Suppressor macrophage (primary cell): ENCODE data around the gene EFCC1.
"Not testable (repeated sequence)": the region's sequence is repeated elsewhere in the genome, so short reads cannot be mapped to it uniquely, and the experiment has no call there.

Source experiments
- DNase-seq, 4 experiments: peaks; one replicate each; pipeline ENCODE4 v3.0.0-alpha.2; 2020 to 2022

EFCC1 gene

DNA sequence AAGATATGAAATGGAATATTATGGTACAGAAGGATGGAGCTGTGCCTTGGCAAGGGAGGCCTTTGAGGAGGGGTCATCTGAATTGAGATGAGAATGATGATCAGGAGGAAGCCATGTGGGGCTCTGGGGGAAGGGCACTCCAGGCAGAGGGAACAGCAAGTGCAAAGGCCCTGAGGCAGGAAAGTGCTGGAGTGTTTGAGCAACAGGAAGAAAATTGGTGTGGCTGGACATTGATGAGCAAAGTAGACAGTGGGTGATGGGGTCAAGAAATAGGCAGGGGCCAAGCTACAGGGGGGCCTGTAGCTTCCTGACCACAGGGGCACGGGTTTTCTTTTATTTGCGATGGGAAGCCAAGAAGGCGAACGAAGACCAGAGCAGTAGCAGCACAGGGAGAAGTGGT lies 56.1 kb downstream of the EFCC1 start:
- no peak for DNase-seq

DNA sequence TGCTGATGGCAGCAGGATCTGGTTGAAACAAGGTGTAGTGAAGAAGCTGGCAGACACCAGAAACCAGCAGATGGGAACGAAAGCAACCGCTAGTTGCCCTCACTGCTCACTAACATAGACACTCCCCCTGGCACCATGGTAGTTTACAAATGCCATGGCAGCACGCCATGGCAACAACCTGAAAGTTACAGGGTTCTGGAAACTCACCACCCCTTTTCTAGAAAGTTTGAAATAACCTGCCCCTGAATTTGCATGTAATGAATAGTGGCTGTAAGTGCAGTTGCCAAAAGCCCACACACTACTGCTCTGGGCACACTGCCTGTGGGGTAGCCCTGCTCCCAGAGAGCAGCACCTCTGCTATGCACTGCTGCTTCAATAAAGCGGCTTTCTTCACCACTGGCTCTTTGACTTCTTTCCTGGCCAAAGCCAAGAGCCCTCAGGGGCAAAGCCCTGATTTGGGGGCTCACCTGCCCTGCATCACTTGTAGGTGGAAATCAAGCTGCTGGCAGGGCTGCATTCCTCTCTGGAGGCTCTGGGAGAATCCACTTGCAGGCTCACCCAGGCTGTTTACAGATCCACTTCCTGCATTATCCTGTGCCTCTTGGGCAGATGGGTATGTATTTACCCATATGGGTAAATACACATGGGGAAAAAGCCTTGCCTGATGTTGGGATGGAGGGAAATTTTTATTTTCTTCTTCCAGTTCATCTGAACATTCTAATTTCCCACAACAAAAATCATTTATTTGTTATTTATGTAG lies 57.5 kb downstream of the EFCC1 start:
- no peak for DNase-seq

DNA sequence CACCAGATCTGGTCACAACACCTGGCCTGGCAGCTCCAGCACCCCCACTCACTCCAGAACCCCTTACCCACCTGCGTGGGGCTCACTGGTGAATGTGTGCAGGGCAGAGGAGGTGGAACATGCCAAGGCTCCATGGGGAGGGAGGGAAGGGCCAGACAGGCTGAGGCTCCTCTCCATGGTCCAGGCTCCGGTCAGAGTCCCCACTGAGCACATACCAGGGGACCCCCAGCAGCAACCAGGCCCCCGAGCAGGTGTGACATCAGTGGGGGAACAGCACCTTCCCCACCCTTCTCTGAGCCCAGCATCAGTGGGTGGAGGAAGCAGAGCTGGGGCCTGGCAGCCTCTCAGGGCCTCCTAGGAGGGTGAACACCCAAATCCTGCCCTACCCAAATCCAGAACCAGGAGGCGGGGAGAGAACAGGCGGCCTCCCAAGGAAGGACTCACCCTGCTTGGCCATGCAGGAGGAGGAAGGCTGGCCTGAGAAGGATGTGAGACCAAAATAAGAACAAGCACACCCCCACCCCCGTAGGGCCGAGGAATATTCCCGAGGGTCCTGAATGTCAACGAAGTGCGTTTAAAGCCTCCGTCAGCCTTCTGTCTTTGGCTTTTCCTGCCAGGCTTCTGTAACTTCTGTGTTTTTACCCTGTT lies 58.3 kb downstream of the EFCC1 start:
- no peak for DNase-seq

DNA sequence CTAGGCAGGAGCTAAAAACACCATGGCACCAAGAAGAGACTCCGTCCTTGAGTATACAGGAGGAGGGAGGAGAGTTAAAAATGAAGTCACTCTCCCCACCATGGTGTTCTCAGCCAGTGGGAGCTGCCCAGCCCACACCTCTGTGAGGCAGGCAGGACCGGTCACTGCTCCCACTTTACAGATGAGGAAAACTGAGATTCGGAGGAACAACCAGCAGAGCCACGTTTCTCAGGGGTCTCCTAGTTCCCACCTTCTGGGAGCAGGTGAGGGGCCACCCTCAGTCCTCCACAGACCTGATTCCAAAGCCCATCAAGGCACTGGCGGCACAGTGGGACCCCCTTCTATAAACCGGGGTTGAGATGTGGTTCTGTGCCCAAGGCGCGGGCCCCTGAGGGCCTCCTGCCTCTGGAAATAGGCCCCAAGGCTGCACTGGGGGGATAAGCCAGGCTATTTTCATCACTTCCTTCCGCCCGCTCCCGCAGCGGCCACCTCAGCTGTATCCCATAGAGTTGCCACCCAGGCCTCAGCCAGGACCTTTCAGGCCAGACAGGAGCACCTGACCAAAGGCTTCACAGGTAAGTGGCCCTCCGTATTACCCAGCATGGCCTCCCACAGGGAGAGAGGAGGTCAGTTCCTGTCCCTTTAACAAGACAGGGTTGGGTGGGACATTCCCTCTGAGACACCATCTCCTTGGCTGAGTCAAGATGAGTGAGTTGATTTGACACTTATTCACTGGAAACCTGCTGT lies 59.3 kb downstream of the EFCC1 start, which contains the start of gene GP9:
Gene GP9, plus strand, starts transcription at position 504 of the 747 bp plus-strand sequence. CDS start 961 bp downstream, outside the sequence.
- peak in 1 of 4 experiments; percentile 17 for DNase-seq

DNA sequence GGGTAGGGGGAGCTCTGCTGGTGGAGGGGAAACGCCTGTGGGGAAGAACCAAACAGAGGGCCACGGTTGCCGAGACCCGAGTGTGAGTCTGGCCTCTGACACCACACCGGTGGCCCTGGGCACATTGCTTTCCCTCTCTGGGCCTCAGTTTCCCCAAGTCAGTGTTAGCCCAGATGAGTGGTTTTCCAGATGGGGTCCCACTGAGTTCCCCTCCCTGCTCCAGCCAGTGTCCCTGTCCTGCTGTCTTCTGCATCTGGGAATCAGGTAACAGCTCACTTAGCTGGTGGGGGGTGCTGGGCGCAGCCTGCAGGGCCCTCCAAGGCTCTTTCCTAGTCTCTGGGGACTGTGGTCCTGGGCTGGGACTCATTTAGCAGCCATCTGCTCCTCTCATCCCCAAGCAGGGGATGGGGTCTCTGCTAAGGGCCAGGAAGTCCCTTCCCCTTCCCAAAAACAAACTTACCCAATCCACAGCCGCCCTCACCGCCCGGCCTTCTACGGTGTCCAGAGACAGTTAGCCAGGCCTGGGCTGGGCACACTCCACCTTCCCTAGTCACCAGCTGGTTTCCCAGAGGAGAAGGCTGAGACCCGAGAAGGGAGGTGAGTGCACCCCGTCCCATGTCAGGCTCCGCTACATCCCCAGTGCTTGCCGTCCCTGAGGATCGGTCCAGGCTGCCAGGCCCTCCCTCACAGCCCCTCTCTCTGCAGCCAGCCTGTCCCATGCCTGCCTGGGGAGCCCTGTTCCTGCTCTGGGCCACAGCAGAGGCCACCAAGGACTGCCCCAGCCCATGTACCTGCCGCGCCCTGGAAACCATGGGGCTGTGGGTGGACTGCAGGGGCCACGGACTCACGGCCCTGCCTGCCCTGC lies 60.2 kb downstream of the EFCC1 start:
- no peak for DNase-seq

DNA sequence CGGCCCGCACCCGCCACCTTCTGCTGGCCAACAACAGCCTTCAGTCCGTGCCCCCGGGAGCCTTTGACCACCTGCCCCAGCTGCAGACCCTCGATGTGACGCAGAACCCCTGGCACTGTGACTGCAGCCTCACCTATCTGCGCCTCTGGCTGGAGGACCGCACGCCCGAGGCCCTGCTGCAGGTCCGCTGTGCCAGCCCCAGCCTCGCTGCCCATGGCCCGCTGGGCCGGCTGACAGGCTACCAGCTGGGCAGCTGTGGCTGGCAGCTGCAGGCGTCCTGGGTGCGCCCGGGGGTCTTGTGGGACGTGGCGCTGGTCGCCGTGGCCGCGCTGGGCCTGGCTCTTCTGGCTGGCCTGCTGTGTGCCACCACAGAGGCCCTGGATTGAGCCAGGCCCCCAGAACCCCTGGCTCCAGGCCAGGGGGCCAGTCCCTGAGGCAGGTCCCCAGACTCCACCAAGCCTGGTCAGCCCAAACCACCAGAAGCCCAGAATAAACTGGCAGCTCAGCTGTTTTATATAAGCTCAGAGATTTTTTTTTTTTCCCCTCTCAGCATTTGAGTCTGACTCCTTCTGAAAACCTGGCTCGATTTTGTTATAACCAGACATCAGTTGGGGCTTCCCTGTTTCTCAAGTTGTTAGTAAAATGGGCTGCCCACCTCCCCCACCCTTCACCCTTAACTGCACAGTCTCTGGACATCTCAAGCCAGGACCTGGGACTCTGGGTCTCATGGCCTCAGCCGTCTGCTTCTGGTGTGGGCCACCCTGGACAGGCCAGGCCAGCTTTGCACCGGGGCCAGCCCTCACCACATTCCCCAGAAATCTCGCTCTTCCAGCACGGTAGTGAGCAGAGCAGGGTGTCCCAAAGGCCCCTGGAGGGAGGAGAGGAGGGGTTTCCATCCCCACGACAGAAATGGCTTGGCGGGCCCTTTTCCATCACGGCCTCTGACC lies 61.1 kb downstream of the EFCC1 start:
- no peak for DNase-seq

DNA sequence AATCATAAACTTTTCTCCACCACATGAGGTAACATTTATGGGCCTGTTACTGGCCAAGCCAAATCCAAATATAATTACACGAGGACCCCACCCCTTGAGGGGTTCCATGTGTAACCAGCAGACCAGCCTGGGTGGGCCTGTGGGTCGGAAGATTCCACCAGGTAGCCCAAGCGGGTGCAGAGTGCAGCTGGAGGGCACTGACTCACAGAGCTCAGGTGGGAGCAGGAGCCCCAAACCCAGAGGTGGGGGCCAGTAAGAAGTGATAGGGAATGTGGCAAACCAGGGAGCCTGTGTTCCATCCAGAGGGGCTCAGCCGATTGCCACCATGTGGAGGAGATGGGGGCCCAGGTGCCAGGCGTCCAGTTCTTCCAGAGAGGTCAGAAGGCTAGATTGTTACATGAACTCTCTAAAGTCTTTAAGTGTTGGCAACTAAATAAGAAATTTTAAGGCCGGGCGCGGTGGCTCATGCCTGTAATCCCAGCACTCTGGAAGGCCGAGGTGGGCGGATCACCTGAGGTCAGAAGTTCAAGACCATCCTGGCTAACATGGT lies 62.1 kb downstream of the EFCC1 start:
- no peak for DNase-seq

DNA sequence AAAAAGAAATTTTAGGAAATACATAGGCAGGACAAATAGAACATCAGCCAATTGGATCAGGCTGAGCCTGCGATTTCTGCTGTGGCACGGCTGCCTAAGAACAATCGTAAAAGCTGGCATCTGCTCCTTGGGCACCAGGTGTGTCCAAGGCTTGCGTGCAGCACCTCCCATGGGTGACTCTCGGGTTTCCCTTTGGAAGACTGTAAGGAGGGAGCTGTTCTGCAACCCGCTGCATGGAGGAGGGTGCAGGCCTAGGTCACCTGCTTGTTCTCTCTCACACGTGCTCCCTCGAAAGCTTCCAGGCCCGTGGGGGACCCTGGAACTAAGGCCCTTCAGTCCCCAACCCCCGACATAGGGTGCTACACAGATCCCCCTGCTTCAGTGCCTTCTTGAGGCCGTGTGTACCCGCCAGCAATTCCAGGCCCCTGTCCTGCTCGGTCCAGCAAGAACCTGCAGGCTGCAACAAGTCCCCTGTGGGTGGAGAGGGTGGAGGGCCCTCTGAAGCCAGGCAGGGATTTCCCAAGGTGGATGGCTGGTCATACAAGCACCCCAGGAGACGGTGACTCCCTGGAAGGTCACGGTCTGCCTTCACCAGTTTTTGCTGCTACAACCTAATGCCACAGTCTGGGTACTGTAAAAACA lies 62.9 kb downstream of the EFCC1 start:
- no peak for DNase-seq

DNA sequence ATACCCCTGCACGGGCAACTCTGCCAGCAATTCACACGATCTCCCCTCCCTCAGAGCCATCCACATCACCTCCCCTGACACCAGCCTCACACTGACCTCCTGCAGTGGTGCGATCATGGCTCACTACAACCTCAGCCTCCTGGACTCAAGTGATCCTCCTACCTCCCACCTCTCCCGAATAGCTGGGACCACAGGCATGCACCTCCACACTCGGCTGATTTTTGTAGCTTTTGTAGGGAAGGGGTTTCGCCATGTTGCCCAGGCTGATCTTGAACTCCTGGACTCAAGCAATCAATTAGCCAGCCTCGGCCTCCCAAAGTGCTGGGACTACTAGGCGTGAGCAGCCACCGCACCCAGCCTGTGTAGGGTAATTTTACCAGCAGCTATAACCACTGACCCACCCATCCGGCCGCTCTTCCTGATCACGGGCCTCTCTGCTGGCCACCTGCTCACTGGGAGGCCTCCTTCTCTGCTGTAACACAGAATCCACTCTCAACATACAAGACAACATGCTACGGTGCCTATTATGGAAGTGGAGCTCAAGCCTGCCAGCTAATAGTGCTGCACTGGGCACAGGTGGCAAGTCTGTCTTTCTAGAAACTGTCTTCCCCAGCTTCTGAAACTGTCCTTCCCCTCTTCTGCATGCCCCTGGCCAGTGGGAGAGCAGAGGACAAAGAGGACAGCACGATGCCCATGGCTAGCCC lies 64.1 kb downstream of the EFCC1 start:
- no peak for DNase-seq

DNA sequence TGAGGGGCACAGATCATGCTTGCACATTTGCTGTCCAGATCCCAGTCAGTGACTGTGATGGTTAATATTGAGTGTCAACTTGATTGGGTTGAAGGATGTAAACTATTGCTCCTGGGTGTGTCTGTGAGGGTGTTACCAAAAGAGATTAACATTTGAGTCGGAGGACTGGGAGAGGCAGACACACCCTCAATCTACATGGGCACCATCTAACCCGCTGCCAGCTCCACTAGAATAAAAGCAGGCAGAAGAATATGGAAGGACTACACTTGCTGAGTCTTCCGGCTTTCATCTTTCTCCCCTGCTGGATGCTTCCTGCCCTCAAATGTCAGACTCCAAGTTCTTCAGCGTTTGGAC lies 64.6 kb downstream of the EFCC1 start:
- DNase-seq = no peak

DNA sequence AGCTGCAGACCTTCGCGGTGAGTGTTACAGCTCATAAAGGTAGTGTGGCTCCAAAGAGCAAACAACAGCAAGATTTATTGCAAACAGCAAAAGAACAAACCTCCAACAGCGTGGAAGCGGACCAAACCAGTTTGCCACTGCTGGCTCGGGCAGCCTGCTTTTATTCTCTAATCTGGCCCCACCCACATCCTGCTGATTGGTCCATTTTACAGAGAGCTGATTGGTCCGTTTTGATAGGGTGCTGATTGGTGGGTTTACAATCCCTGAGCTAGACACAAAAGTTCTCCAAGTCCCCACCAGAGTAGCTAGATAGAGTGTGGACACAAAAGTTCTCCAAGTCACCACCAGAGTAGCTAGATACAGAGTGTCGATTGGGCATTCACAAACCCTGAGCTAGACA lies 66.6 kb downstream of the EFCC1 start:
- not testable (repeated sequence) for DNase-seq

DNA sequence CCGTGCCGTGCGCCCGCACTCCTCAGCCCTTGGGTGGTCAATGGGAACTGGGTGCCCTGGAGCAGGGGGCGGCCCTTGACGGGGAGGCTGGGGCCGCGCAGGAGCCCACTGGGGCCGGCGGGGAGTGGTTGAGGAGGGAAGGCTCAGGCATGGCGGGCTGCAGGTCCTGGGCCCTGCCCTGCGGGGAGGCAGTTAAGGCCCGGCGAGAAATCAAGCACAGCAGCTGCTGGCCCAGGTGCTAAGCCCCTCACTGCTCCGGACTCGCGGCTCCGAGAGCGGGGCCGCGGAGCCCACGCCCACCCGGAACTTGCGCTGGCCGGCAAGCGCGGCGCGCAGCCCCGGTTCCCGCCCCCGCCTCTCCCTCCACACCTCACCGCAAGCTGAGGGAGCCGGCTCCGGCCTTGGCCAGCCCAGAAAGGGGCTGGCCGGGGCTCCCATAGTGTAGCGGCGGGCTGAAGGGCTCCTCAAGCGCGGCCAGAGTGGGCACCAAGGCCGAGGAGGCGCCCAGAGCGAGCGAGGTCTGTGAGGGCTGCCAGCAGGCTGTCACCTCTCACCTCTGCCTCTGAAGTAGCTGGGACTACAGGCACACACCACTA lies 67.3 kb downstream of the EFCC1 start:
- peak in 3 of 4 experiments; percentile 25 to 68 (median 52) for DNase-seq

DNA sequence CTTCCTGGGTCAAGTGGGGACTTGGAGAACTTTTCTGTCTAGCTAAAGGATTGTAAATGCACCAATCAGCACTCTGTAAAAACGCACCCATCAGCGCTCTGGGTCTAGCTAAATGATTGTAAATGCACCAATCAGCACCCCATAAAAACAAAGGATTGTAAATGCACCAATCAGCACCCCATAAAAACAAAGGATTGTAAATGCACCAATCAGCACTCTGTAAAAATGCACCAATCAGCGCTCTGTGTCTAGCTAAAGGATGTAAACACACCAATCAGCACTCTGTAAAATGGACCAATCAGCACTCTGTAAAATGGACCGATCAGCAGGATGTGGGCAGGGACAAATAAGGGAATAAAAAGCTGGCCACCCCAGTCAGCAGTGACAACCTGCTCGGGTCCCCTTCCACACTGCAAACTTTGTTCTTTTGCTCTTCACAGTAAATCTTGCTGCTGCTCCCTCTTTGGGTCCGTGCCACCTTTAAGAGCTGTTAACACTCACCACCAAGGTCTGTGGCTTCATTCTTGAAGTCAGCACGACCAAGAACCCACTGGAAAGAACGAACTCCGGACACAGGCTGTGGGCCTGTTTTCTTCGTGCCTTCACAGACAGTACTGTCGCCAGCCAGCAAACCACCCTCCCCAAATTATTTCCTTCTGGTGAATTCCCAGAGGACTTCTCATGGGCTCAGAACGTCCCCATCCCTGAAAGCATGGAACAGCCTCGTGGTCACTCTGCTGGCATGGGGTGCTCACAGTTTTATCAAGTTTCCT lies 68.4 kb downstream of the EFCC1 start:
- DNase-seq = not testable (repeated sequence)

DNA sequence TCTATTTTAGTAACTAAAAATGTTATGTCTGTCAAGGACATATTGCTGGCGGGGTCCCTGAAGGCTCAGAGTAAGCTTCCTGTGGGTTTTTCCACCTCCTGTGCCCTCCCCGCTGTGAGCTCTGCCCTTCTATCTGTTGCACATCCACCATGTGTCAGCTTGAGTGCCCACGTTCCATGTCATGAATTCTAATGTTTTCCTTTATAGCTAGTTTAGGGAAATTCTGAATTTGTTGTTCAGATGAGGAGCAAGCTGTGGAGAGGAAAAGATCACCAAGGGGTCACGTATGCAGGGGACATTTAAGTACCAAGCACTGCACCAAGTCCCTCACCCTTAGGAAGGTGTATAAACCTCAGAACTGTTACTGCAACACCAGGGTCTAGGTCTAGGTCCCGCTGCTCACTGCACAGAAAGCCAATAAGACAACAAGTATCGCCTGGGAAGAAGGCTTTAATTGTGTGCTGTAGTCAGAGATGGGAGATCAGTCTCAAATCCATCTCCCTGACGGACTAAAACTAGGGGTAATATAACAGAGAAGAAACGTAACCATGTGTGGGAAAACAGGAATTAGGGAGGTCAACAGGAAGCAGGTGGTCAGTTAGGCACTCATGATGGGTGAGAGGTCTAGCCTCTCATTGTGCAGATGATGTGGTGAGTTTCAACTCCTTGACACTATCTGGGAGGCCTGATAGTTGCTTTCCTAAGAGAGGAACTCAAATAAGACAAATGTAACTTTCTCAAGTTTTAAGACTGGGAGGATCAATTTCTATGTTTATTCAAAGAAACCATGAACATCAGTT lies 69.2 kb downstream of the EFCC1 start:
- DNase-seq = peak in 3 of 4 experiments; percentile 20 to 34 (median 22)

DNA sequence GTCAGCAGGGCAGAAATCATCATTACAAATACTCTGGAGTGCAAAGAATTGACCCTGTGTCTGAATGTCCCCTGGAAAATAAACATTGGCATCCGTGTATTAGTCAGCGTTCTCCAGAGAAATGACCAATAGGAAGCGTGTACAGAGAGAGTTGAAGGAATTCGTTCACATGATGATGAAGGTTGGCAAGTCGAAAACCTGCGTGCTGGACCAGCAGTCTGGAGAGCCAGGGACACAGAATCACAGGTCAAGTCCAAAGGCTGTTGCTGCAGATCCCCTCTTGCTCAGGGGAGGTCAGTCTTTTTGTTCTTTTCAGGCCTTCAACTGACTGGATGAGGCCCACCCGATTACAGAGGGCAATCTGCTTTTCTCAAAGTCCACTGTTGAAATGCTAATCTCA lies 76.1 kb downstream of the EFCC1 start:
- no peak for DNase-seq

DNA sequence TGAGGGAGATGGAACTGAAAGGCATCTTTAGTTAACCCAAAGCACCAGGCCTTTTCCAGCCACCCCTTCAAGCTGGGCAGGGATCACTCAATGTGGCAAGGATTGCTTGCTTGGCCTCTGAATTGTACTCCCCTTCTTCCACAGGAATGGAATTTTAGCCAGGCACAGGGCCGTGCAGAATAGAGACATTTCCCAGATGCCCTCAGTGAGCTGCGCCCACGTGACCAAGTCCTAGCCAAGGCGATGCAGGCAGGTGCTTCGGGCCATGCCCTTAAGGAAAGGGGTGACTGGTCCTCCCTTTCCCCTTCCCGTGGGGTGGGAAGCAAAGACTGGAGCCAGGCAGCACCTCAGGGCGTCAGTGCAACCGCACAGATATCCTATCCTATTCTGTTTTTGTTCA lies 77.4 kb downstream of the EFCC1 start:
- no peak for DNase-seq

DNA sequence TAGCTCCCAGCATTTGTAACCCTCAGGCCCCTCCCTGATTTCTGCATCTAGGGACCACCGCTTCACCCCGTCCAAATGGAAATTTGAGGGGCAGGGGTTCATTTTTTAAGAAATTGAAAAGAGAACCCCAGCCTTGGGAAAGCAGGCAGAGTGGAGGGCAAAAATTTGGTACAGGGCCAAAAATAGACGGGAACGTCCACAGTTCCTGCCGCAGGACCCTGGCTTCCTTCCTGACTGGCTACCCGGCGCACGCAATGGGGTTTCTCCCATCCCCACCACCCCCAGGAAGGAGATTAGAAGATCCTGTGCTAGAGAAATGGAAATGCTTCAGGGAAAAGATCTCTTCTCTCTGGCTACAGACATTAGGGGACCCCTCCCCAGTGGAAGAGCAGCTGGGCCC lies 80.4 kb downstream of the EFCC1 start:
- no peak for DNase-seq

DNA sequence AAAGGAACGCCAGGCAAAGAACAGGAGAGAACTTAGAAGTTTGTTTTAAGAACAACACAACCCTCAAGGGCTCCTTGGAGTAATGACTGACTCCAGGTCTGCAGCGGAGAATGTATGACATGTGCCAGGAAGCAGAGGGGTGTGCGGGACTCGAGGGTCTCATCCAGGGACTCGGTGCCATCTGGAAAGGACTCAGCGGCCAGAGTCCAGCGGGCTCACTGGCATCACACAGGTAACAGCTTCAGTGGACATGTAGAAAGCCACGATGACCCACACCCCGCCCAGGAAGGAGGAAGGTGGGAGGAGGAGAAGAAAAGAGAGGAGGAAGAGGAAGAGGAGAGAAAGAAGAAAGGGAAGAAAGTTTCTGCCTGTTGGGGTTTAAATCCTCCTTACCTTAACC lies 80.9 kb downstream of the EFCC1 start:
- no peak for DNase-seq
